ENCODE measurements around the gene PRXL2A. TPM values are rescaled to one million over a fixed set of nuclear protein-coding genes. Genes with fewer than 3 reads are reported as not detected.

PRXL2A gene
- total RNA-seq, 1 donor = 5.1 TPM

DNA sequence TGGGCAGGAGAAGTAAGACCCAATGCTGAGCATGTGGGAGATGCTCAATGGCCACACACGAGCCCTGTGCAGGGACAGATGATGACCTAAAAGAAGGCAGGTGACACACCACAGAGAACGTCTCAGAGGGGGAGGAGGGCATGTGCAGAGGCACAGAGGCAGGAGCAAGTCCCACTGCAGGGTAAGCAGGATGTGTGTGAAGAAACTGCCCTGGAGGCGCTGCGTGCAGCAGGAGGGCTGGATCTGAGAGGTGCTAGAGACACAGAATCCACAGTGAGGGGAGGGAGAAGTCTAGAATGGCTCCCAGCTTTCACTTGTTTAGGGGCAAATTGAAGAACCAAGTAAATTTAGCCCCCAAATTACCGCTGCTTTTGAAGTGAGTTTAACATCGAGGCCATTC, 36.9 kb upstream of the PRXL2A start:
- Histone ChIP-seq H3K36me3 (ENCODE audit: insufficient read depth, low read length) (no peaks in the 10 kb centered on the region), H2AFZ (ENCODE audit: low read length) (no peak overlapping the region), H4K20me1 (ENCODE audit: insufficient read depth, low read length) (no peaks in the 10 kb centered on the region), H3K4me2 (ENCODE audit: insufficient read depth, low read length) (no peak overlapping the region), H3K4me3 (ENCODE audit: insufficient read depth, low read length) (no peak overlapping the region), H3K27me3 (ENCODE audit: insufficient read depth, low read length) (peaks cover 3% of the 10 kb centered on the region), H3K79me2 (ENCODE audit: insufficient read depth, low read length) (no peaks in the 10 kb centered on the region), H3K27ac (ENCODE audit: low read depth, low read length) (no peak overlapping the region), H3K4me1 (ENCODE audit: insufficient read depth, low read length) (no peaks in the 10 kb centered on the region), H3K9me3 (ENCODE audit: low read depth, low read length) (no peaks in the 10 kb centered on the region)
- DNase-seq (ENCODE audit: insufficient read length, low spot score, missing footprints) = no peak
- no peak for TF ChIP-seq CTCF (IDR thresholded peaks at IDR 0.05; ENCODE audit: extremely low read depth, low read depth, low read length)

DNA sequence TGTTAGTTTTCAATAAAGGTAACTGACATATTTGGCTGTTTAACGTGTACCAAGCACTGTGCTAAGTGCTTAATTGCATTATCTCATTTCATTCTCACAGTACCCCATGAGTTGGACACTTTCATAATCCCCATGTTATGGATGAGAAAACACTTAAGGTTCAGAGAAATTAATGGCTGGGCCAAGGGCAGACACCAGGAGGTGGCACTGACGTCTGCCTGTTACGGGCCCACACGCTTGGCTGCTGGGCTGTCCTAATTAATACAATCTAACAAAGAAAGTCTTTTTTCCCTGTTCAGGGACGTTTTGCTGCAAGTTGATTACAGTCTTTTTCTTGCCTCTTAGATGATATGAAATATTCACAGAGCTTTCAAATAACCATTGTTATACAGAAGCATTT, 35.7 kb upstream of the PRXL2A start:
- Histone ChIP-seq H2AFZ (ENCODE audit: low read length) (no peak overlapping the region), H3K79me2 (ENCODE audit: insufficient read depth, low read length) (no peaks in the 10 kb centered on the region), H3K36me3 (ENCODE audit: insufficient read depth, low read length) (no peaks in the 10 kb centered on the region), H3K4me1 (ENCODE audit: insufficient read depth, low read length) (no peaks in the 10 kb centered on the region), H3K9me3 (ENCODE audit: low read depth, low read length) (no peaks in the 10 kb centered on the region), H3K4me3 (ENCODE audit: insufficient read depth, low read length) (no peak overlapping the region), H3K27me3 (ENCODE audit: insufficient read depth, low read length) (peaks cover 4% of the 10 kb centered on the region), H3K27ac (ENCODE audit: low read depth, low read length) (no peak overlapping the region), H4K20me1 (ENCODE audit: insufficient read depth, low read length) (no peaks in the 10 kb centered on the region), H3K4me2 (ENCODE audit: insufficient read depth, low read length) (no peak overlapping the region)
- no peak for DNase-seq (ENCODE audit: insufficient read length, low spot score, missing footprints)
- TF ChIP-seq CTCF (IDR thresholded peaks at IDR 0.05; ENCODE audit: extremely low read depth, low read depth, low read length) = no peak

DNA sequence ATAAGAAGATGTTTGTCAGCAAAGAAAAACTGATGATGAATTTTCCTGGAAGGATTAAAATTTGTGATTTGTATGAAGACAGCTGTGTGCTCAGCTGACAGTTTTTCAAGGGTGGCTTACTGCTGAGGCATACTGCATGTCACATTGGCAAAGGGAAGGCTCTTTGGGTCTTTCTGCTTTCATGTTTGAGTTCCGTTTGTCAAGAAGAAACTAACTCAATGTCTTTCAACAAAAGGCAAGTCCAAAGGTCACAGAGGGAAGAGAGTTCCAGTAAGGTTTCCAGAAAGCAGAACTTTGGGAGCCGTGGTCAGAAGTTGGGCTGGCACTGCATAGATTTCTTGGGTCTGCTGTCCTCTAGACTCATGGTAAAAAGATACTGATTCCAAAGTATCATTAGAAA, 34.8 kb upstream of the PRXL2A start:
- Histone ChIP-seq H3K36me3 (ENCODE audit: insufficient read depth, low read length) (no peaks in the 10 kb centered on the region), H3K4me3 (ENCODE audit: insufficient read depth, low read length) (no peak overlapping the region), H2AFZ (ENCODE audit: low read length) (no peak overlapping the region), H3K4me2 (ENCODE audit: insufficient read depth, low read length) (no peak overlapping the region), H3K27me3 (ENCODE audit: insufficient read depth, low read length) (peaks cover 4% of the 10 kb centered on the region), H3K27ac (ENCODE audit: low read depth, low read length) (no peak overlapping the region), H3K79me2 (ENCODE audit: insufficient read depth, low read length) (no peaks in the 10 kb centered on the region), H3K9me3 (ENCODE audit: low read depth, low read length) (no peaks in the 10 kb centered on the region), H4K20me1 (ENCODE audit: insufficient read depth, low read length) (no peaks in the 10 kb centered on the region), H3K4me1 (ENCODE audit: insufficient read depth, low read length) (no peaks in the 10 kb centered on the region)
- DNase-seq (ENCODE audit: insufficient read length, low spot score, missing footprints) = no peak
- no peak for TF ChIP-seq CTCF (IDR thresholded peaks at IDR 0.05; ENCODE audit: extremely low read depth, low read depth, low read length)

- TF ChIP-seq CTCF (IDR thresholded peaks at IDR 0.05; ENCODE audit: extremely low read depth, low read depth, low read length) = no peak
- H3K27me3 ChIP-seq (ENCODE audit: insufficient read depth, low read length) = peaks cover 6% of the 10 kb centered on the region
- H3K36me3 ChIP-seq (ENCODE audit: insufficient read depth, low read length) = no peaks in the 10 kb centered on the region
- H3K27ac ChIP-seq (ENCODE audit: low read depth, low read length) = no peak overlapping the region
- H3K4me3 ChIP-seq (ENCODE audit: insufficient read depth, low read length) = no peak overlapping the region
- DNase-seq (ENCODE audit: insufficient read length, low spot score, missing footprints) = no peak
- no peaks in the 10 kb centered on the region for H3K79me2 ChIP-seq (ENCODE audit: insufficient read depth, low read length)
- H4K20me1 ChIP-seq (ENCODE audit: insufficient read depth, low read length) = no peaks in the 10 kb centered on the region
- no peak overlapping the region for H3K4me2 ChIP-seq (ENCODE audit: insufficient read depth, low read length)
- H2AFZ ChIP-seq (ENCODE audit: low read length) = no peak overlapping the region
- H3K9me3 ChIP-seq (ENCODE audit: low read depth, low read length) = no peaks in the 10 kb centered on the region
- no peaks in the 10 kb centered on the region for H3K4me1 ChIP-seq (ENCODE audit: insufficient read depth, low read length)
These were observed 28.6 kb upstream of the PRXL2A start for GRCh38 chr10:80379701-80380100.
